ENCODE data around the gene DUSP1. TPM values are rescaled to one million over a fixed set of nuclear protein-coding genes. Genes with fewer than 3 reads are reported as not detected.

The DUSP1 gene
- polyA plus RNA-seq, 1 donor from 2014 or later = 48.3 TPM

DNA sequence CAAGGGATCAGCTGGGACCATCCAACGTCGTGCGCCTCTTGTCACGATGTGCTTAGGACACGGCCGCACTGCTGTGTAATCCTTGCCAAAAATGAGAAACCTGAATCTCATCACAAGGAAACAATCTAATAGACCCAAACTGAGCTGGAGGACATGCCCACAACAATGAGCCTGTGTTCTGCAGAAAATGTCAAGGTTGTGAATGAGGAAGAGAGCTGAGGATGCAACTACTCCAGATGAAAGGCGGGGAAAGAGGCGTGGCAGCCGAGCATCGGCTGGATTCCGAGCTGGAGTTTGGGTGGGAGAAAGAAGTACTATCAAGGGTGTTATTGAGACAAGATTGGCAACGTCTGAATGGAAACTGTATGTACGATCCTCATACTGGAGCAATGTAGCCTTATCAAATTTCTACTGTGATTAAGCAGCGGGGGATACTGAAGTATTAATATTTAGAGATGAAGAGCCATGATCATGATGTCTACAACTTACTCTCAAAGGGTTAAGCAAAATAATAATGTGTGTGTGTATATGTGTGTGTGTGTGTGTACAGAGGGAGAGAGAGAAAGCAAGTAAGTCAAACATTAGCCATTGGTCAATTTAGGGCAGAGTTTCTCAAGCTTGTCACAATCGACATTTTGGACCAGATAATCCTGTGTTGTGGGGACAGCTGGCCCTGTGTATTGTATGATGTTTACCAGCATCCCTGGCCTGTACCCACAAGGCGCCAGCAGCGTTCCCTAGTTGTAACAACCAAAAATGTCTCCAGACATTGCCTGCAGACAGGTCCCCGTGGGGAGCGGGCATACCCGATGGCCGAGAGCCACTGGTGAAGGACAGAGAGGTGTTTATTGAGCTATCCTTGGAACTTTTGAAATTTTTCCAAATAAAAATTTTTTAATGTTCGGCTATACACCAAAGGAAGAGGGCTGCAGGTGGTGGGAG, 46.5 kb downstream of the DUSP1 start:
- Histone ChIP-seq H3K27me3 (ENCODE audit: insufficient read depth, low read depth, low read length) (no peaks in the 10 kb centered on the region), H2AFZ (ENCODE audit: low read depth, low read length) (no peak overlapping the region), H4K20me1 (ENCODE audit: insufficient read depth) (no peaks in the 10 kb centered on the region), H3K4me3 (ENCODE audit: low read length) (no peak overlapping the region), H3F3A (ENCODE audit: insufficient read depth, low read length, poor library complexity, severe bottlenecking) (no peaks in the 10 kb centered on the region), H3K4me2 (ENCODE audit: low read length) (no peak overlapping the region), H3K9ac (ENCODE audit: low read length) (no peak overlapping the region), H3K9me2 (ENCODE audit: insufficient read depth, low read length) (no peaks in the 10 kb centered on the region), H3K79me2 (replicated peaks; ENCODE audit: insufficient read depth, low read length) (no peaks in the 10 kb centered on the region), H3K9me3 (ENCODE audit: low read length) (no peaks in the 10 kb centered on the region), H3K36me3 (ENCODE audit: insufficient read depth, low read length) (no peaks in the 10 kb centered on the region), H3K27ac (ENCODE audit: low read length) (no peak overlapping the region)
- no peak for TF ChIP-seq MXI1 (conservative IDR thresholded peaks at IDR 0.05; ENCODE audit: poor library complexity, severe bottlenecking)
- TF ChIP-seq, protein P1, sequence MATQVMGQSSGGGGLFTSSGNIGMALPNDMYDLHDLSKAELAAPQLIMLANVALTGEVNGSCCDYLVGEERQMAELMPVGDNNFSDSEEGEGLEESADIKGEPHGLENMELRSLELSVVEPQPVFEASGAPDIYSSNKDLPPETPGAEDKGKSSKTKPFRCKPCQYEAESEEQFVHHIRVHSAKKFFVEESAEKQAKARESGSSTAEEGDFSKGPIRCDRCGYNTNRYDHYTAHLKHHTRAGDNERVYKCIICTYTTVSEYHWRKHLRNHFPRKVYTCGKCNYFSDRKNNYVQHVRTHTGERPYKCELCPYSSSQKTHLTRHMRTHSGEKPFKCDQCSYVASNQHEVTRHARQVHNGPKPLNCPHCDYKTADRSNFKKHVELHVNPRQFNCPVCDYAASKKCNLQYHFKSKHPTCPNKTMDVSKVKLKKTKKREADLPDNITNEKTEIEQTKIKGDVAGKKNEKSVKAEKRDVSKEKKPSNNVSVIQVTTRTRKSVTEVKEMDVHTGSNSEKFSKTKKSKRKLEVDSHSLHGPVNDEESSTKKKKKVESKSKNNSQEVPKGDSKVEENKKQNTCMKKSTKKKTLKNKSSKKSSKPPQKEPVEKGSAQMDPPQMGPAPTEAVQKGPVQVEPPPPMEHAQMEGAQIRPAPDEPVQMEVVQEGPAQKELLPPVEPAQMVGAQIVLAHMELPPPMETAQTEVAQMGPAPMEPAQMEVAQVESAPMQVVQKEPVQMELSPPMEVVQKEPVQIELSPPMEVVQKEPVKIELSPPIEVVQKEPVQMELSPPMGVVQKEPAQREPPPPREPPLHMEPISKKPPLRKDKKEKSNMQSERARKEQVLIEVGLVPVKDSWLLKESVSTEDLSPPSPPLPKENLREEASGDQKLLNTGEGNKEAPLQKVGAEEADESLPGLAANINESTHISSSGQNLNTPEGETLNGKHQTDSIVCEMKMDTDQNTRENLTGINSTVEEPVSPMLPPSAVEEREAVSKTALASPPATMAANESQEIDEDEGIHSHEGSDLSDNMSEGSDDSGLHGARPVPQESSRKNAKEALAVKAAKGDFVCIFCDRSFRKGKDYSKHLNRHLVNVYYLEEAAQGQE (IDR thresholded peaks at IDR 0.05; ENCODE audit: borderline replicate concordance) = no peak
- TF ChIP-seq, protein P2, sequence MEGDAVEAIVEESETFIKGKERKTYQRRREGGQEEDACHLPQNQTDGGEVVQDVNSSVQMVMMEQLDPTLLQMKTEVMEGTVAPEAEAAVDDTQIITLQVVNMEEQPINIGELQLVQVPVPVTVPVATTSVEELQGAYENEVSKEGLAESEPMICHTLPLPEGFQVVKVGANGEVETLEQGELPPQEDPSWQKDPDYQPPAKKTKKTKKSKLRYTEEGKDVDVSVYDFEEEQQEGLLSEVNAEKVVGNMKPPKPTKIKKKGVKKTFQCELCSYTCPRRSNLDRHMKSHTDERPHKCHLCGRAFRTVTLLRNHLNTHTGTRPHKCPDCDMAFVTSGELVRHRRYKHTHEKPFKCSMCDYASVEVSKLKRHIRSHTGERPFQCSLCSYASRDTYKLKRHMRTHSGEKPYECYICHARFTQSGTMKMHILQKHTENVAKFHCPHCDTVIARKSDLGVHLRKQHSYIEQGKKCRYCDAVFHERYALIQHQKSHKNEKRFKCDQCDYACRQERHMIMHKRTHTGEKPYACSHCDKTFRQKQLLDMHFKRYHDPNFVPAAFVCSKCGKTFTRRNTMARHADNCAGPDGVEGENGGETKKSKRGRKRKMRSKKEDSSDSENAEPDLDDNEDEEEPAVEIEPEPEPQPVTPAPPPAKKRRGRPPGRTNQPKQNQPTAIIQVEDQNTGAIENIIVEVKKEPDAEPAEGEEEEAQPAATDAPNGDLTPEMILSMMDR (IDR thresholded peaks at IDR 0.05; ENCODE audit: poor library complexity, severe bottlenecking) = no peak

DNA sequence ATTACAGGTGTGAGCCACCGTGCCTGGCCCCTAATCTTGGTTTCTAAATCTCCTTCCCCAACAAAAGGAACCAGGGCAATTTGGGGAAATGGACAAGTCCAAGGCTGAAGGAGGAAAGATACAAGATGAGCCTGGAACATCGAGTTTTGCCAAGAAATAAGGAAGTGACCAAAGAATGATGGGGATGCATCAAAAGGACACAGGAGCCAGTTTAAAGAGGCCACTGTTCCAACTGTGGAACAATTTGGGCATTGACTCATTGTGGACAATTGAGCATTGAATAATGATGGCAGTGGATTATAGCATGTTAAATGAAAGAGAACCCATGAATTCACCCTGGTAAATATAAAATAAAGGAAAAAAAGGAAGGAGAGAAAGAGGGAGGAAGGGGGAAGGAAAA, 47.5 kb downstream of the DUSP1 start:
- Histone ChIP-seq H3K36me3 (ENCODE audit: insufficient read depth, low read length) (no peaks in the 10 kb centered on the region), H3F3A (ENCODE audit: insufficient read depth, low read length, poor library complexity, severe bottlenecking) (no peaks in the 10 kb centered on the region), H3K79me2 (replicated peaks; ENCODE audit: insufficient read depth, low read length) (no peaks in the 10 kb centered on the region), H3K4me3 (ENCODE audit: low read length) (no peak overlapping the region), H2AFZ (ENCODE audit: low read depth, low read length) (no peak overlapping the region), H3K9ac (ENCODE audit: low read length) (no peak overlapping the region), H3K9me3 (ENCODE audit: low read length) (no peaks in the 10 kb centered on the region), H3K4me2 (ENCODE audit: low read length) (no peak overlapping the region), H3K9me2 (ENCODE audit: insufficient read depth, low read length) (no peaks in the 10 kb centered on the region), H3K27ac (ENCODE audit: low read length) (no peak overlapping the region), H3K27me3 (ENCODE audit: insufficient read depth, low read depth, low read length) (no peaks in the 10 kb centered on the region), H4K20me1 (ENCODE audit: insufficient read depth) (no peaks in the 10 kb centered on the region)
- TF ChIP-seq SMC3 (conservative IDR thresholded peaks at IDR 0.05; ENCODE audit: poor library complexity) (no peak), POLR2AphosphoS5 (IDR thresholded peaks at IDR 0.05) (no peak), EZH2 (IDR thresholded peaks at IDR 0.05; ENCODE audit: borderline replicate concordance, insufficient read depth, low read length, poor library complexity, severe bottlenecking) (no peak), RAD21 (conservative IDR thresholded peaks at IDR 0.05) (no peak), MXI1 (conservative IDR thresholded peaks at IDR 0.05; ENCODE audit: poor library complexity, severe bottlenecking) (no peak), TAF1 (IDR thresholded peaks at IDR 0.05; ENCODE audit: low read depth) (no peak), EP300 (conservative IDR thresholded peaks at IDR 0.05; ENCODE audit: poor library complexity, severe bottlenecking) (no peak)
- TF ChIP-seq, protein P1 (IDR thresholded peaks at IDR 0.05; ENCODE audit: borderline replicate concordance) = no peak

Data from neural cell (in vitro differentiated cells).